ENCODE results near the gene TMEM72.

TMEM72 gene

DNA sequence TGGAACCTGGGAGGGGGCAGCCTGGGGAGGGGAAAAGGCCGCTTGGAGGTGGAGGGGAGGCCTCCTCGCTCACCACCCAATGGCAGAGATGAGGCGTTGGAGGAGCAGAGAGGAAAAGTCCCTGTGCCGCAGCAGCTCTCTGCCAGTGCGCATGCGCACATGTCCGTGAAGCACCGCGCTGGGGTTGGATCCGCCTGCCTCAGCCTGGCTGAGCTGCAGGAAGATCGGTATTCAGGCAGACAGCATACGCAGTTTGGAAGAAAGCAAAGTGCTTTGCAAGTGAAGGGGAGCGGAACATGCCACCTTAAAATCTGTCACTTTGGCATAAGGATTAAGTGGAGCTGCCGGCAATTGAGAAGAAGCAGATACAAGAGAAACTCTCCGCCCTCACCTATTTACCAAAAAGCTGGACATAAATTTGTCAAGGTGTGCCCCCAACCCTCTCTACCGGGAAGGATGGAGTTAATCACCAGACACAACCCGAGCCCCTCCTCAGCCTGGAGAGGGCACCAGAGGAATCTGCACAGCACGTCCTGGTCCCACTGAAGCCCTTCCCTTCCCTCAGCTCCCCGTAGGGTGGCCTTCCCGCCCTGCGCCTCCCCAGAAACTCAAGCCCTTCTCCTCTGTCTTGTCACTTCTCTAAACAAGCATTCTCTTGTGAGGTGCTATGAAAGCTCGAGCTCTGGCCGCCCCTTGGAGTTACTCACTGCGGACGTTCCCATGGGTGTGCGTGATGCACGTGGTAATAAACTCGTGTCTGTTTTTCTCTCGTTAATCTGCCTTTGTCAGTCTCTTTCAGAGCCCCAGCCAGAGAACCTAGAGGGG is 32.2 kb upstream of the TMEM72 start:
- no peaks in the 10 kb centered on the region for H3K27me3 ChIP-seq
- intact Hi-C loops (cut with DNase I; ENCODE audit: low total_unique reads), result loop anchor here (10.0 kb wide), 1 partner anchor 96 kb away; the partner anchor contains the start of gene DEPP1
- peak overlapping the region; percentile 22 to 67 for H3K27ac ChIP-seq
- peak; percentile 81 to 93 for DNase-seq
- H3K4me3 ChIP-seq, result peak overlapping the region; percentile 49 to 51
- TF ChIP-seq, protein P1, sequence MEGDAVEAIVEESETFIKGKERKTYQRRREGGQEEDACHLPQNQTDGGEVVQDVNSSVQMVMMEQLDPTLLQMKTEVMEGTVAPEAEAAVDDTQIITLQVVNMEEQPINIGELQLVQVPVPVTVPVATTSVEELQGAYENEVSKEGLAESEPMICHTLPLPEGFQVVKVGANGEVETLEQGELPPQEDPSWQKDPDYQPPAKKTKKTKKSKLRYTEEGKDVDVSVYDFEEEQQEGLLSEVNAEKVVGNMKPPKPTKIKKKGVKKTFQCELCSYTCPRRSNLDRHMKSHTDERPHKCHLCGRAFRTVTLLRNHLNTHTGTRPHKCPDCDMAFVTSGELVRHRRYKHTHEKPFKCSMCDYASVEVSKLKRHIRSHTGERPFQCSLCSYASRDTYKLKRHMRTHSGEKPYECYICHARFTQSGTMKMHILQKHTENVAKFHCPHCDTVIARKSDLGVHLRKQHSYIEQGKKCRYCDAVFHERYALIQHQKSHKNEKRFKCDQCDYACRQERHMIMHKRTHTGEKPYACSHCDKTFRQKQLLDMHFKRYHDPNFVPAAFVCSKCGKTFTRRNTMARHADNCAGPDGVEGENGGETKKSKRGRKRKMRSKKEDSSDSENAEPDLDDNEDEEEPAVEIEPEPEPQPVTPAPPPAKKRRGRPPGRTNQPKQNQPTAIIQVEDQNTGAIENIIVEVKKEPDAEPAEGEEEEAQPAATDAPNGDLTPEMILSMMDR (IDR thresholded peaks at IDR 0.05), result no peak
- no peaks in the 10 kb centered on the region for H3K9me3 ChIP-seq
- H3K4me1 ChIP-seq, result peaks cover 0 to 31% (median 20%) of the 10 kb centered on the region in 4 donors
- no peaks in the 10 kb centered on the region for H3K36me3 ChIP-seq

DNA sequence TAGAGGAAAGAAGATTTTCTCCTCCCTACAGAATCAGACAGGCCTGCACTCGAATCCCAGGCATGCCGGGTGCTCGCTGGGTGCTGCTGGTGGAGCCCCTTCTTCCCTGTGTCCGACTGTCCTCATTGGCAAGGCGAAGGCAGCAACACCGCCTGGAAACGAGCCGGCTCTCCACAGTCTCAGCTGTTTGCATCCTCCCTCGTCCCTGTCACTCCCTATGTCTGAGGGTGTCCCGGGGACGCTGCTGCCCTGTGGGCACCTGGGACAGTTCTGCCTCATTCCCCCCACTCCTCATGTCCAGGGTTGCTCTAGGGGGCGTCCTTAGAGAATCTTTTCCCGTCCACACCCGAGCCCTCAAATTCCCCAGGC is 31.6 kb upstream of the TMEM72 start:
- TF ChIP-seq, protein P1 (IDR thresholded peaks at IDR 0.05), result no peak
- Histone ChIP-seq H3K27ac (peak overlapping the region; percentile 45 to 67), H3K4me3 (peak overlapping the region; percentile 49 to 51), H3K27me3 (no peaks in the 10 kb centered on the region), H3K36me3 (no peaks in the 10 kb centered on the region), H3K4me1 (peaks cover 0 to 25% (median 14%) of the 10 kb centered on the region in 4 donors), H3K9me3 (no peaks in the 10 kb centered on the region)
- intact Hi-C loops (cut with DNase I; ENCODE audit: low total_unique reads), result loop anchor here (10.0 kb wide), 1 partner anchor 95 kb away; the partner anchor contains the start of gene DEPP1
- DNase-seq, result peak in 1 of 2 donors; percentile 64

DNA sequence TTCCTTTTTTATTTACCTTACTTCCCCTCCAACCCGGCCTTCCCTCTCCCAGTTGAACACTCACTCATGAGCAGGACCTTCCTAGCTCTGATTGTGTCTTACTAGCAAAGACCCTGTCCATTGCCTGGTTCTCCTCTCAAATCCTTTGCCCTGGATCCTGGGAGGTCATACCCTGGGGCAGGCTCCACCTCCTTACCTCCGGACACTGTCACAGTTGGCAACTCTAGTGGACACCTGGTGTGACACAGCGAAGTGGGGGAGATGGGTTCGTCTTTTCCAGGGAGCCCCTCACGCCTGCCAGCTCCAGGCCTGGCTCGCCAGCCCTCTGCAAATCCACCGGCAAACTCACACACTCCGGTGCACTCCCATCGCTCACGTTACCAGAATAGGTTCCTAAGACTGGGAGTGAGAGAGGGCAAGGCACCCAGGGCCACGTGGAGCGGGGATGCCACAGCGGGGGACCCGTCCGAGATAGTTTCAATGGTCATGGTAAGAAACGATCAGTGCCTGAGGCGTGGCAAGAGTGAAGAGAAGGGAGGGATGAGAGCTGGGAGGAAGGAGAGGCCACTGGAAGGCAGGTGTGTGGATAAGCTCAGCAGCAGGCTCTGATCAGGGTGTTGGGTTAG is 30.9 kb upstream of the TMEM72 start:
- Histone ChIP-seq H3K9me3 (no peaks in the 10 kb centered on the region), H3K4me1 (peaks cover 0 to 19% (median 11%) of the 10 kb centered on the region in 4 donors), H3K27me3 (no peaks in the 10 kb centered on the region), H3K4me3 (no peak overlapping the region), H3K36me3 (no peaks in the 10 kb centered on the region), H3K27ac (peak overlapping the region in 1 of 2 donors; percentile 45)
- intact Hi-C loops (cut with DNase I; ENCODE audit: low total_unique reads), result no loop called here
- TF ChIP-seq, protein P1 (IDR thresholded peaks at IDR 0.05), result no peak
- DNase-seq, result peak in 1 of 2 donors; percentile 59

DNA sequence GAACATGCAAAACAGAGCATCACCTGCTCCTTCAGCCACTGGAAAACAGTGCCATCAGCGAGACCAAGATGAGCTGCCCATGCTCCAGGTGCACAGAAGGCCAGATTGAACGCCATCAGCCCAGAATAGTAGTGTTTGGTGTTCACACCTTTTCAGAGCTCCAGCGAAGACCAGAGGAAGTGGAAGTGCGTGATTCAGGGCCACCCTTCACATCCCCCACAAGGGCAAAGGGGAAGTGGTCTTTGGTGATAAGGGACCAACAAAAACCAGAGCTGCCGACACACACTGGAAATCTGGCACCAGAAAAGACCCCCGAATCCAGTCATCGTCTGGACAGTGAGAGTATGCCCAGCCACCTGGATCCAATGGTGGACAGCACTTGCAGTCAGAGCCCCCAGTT is 29.5 kb upstream of the TMEM72 start:
- Histone ChIP-seq H3K4me3 (no peak overlapping the region), H3K9me3 (no peaks in the 10 kb centered on the region), H3K4me1 (peaks cover 0 to 18% (median 11%) of the 10 kb centered on the region in 4 donors), H3K27me3 (no peaks in the 10 kb centered on the region), H3K36me3 (no peaks in the 10 kb centered on the region), H3K27ac (no peak overlapping the region)
- intact Hi-C loops (cut with DNase I; ENCODE audit: low total_unique reads), result no loop called here
- DNase-seq, result peak in 1 of 2 donors; percentile 63
- TF ChIP-seq, protein P1 (IDR thresholded peaks at IDR 0.05), result no peak

DNA sequence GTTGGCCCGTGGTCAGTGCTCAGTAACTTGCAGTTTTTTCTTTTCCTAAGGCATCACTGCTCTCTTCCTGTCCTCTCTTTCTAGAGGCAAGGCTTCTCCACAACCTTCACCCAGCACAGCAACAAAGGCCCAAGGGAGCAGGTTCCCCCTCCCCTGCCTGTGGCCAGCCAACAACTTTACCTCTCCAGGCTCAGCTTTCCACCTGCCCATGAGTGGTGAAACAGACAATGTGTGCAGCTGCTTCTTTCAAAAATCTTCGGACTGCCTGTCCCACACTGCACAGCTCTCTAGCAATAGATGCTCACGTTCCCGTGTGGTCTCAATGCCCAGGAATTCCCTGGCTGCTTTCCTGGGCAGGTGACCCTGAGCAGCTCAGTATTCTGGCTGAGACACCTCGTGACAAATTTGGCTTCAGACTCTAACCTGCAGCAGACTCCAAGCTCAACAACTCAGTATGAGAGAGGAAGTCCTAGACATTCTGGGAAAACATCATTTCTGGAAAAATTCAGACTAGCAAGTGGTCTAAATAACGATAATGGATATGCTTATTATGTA is 28.9 kb upstream of the TMEM72 start:
- TF ChIP-seq, protein P1 (IDR thresholded peaks at IDR 0.05), result no peak
- no peak overlapping the region for H3K27ac ChIP-seq
- DNase-seq, result peak in 1 of 2 donors; percentile 50
- H3K27me3 ChIP-seq, result no peaks in the 10 kb centered on the region
- no peaks in the 10 kb centered on the region for H3K9me3 ChIP-seq
- H3K36me3 ChIP-seq, result no peaks in the 10 kb centered on the region
- intact Hi-C loops (cut with DNase I; ENCODE audit: low total_unique reads), result no loop called here
- H3K4me1 ChIP-seq, result peaks cover 0 to 18% (median 11%) of the 10 kb centered on the region in 4 donors
- H3K4me3 ChIP-seq, result no peak overlapping the region

All from tibial artery (tissue), 4 donors.